NCI-H1694 treated with DMSO at 0.1 percent for 48 hours (cell line): ENCODE data around the gene TTYH2.
A peak's percentile ranks its signal among the peaks of the same experiment; 100 is the strongest.
"Not testable (repeated sequence)": the region's sequence is repeated elsewhere in the genome, so short reads cannot be mapped to it uniquely, and the experiment has no call there.

Source experiments
- DNase-seq: peaks from one replicate; lab custom pipeline; 2025; lab: John Stamatoyannopoulos, UW

Gene TTYH2

GRCh38 chr17:74267987-74268499 lies 54.7 kb downstream of the TTYH2 start:
- DNase-seq = no peak

GRCh38 chr17:74268558-74268957 lies 55.2 kb downstream of the TTYH2 start:
- no peak for DNase-seq

DNA sequence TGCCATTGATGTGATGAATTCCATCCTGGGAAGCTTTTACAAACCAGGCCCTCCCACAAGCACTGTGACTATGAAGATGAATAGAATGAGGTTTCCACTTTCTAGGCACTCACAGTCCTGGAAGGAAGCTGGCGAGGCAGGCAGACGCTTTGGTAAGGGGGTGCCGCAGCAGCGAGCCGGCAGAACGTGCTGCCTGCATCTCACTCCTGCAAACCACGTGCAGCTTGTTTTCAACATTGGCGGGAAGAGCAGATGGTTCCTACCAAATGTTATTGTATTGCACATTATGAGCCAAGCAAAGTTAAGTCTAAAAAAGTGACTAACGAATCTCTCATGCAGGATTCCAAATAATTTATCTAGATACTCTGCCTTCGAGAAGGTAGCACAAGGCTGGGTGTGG lies 57.0 kb downstream of the TTYH2 start:
- peak; percentile 83 for DNase-seq

DNA sequence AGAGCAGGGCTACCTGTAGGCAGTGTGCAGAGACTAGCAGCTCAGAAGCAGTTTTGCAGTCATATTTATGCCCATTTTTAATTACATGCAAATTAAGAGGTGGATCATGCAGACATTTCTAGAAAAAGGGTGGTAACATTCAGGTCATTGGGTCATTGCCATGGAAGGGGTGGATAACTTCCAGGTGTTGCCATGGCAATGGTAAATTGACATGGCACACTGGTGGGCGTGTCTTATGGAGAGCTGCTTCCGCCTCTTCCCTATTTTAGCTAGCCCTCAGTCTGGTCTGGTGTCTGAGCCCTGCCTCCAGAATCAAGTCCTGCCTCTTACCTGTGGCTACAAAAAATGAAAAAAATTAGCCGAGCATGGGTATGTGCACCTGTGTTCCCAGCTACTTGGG lies 57.9 kb downstream of the TTYH2 start:
- DNase-seq = no peak

GRCh38 chr17:74271901-74272561 lies 58.7 kb downstream of the TTYH2 start:
- no peak for DNase-seq

GRCh38 chr17:74272731-74273201 lies 59.4 kb downstream of the TTYH2 start:
- no peak for DNase-seq

GRCh38 chr17:74274060-74274708 lies 60.8 kb downstream of the TTYH2 start, which contains the start of gene DNAI2:
Gene DNAI2, plus strand, starts transcription at chr17:74274234. Its CDS starts 7,584 bp downstream, at chr17:74281818.
- no peak for DNase-seq

DNA sequence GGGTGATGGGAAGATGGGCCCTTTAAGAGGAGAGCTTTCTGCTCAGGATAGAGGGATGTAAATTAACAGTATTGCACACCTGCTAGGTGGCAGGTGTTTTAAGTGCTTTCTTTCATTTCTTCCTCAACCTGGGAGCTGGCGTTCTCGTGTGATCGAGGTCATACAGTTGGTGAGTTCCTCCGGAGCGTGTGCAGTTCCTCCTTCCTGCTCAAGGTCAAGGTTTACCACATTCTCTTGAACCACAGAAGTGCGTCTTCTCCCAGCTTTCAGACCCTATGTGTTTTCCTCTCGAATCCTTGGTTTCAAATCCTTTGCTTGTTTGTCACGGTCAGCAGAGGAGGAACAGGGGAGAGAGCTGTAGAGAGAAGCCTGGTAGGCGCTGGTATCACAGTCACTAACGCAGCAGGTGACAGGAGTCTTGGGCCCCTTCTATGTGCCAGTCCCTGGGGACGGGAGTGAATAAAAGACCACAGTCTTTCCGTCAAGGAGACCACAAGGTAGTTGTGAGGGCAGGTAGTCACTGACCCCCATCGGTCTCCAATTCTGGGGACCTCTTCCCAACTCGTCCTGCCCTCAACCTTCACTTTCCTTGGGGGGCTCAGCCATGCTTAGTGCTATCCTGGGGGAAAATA lies 61.5 kb downstream of the TTYH2 start:
- DNase-seq = no peak

DNA sequence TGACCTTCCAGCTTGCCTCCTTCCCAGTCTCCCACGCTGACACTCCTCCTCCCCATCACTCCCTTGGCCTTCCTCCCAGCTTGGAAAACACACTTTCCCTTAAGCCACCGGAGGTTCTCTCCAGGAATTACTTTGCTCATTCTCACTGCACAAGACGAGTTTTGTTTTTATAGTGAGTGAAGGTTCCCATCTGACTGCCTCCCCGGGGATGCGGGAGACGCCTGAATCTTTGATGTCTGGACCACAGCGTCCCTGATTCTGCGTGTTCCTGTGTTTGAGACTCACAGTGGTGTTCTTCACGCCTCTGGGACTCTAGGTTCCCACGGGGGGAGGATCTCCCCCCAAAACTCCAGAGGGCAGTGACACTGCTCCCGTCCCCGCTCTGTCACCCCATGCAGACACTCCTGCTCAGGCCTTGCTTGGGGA lies 62.7 kb downstream of the TTYH2 start:
- DNase-seq = no peak

- DNase-seq = no peak
Observed at GRCh38 chr17:74276541-74277009, 63.2 kb downstream of the TTYH2 start.

- no peak for DNase-seq
Observed at GRCh38 chr17:74277935-74278334, 64.6 kb downstream of the TTYH2 start.

GRCh38 chr17:74279617-74280016 lies 66.2 kb downstream of the TTYH2 start:
- not testable (repeated sequence) for DNase-seq

GRCh38 chr17:74280093-74280513 lies 66.7 kb downstream of the TTYH2 start:
- no peak for DNase-seq

DNA sequence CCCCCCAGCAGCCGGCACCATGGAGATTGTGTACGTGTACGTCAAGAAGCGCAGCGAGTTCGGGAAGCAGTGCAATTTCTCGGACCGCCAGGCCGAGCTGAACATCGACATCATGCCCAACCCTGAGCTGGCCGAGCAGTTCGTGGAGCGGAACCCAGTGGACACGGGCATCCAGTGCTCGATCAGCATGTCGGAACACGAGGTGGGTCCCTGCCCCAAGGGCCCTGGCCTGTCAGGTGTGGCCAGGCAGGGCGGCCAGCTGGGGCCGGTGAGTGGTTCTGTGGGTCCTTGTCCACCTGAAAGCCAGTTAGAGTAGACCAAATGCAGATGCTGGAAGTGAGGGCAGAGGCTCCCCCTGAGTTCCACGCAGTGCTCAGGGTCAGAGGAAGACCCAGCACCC lies 68.4 kb downstream of the TTYH2 start:
- no peak for DNase-seq

GRCh38 chr17:74282274-74282586 lies 68.9 kb downstream of the TTYH2 start:
- DNase-seq = not testable (repeated sequence)

DNA sequence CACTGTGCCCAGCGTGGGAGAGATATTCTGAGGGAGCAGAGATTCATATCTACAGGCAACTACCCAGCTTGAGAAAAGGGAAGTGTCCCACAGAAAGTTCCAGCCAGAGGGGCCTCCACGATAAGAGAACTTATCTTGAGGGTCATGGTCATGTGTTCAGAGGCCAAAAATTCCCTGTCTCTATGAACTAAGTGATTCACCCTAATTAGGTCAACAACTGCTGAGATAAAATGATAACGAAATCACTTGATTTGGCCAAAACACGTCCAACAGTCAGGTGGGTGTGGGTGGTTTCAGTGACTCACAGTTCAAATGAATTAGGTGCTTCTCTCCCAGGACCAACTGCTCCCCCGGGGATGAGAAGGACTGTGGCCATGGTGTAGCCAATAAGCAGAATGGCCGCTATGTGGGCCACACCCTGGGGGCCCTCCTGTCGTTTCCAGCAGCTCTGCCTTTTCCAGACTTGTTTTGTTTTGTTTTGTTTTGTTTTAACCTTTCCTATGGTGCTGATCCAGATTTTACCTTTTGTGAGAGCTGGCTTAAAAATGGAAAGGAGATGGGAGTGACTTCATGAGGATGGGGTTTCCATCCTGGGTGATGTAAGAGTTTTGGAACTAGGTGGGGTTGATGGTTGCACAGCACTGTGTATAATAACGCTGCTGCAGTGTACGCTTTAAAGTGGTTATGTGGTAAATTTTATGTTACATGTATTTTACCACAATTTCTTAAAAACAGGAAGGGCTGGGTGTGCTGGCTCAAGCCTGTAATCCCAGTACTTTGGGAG lies 69.4 kb downstream of the TTYH2 start:
- DNase-seq = no peak

GRCh38 chr17:74283371-74283673 lies 70.0 kb downstream of the TTYH2 start:
- no peak for DNase-seq

DNA sequence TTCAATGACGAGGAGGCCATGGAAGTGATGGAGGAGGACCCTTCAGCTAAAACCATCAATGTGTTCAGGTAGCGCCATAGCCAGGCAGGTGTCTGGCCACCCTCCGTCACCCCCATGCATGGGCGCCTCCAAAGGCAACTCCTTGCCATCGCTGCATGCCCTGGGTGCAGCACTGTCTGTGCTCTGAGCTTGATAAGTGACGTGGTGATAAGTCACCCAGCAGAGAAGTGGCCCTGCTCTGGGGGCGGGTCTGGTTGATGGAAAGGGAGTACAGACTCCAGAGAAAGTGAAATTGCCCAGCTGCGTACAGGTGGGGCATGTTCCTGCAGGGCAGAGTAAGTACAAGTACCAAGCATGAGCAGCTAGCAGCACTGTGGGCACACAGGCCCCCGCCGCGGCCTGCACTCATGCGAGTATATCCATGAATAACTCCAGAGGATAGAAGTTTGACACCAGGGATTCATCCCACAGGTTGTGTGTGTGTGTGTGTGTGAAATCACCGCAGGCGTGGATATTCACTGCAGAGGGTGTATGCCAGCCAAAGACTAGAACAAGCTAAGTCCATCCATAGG lies 73.7 kb downstream of the TTYH2 start:
- DNase-seq = no peak

GRCh38 chr17:74288785-74289184 lies 75.4 kb downstream of the TTYH2 start:
- DNase-seq = no peak

- DNase-seq = no peak
Observed at GRCh38 chr17:74289688-74290087, 76.3 kb downstream of the TTYH2 start.

- no peak for DNase-seq
Observed at GRCh38 chr17:74290340-74290739, 77.0 kb downstream of the TTYH2 start.

- no peak for DNase-seq
Observed at GRCh38 chr17:74292495-74292894, 79.1 kb downstream of the TTYH2 start.
